KMS-11 (cell line): ENCODE data around the gene SMAD3.
"Not testable (repeated sequence)": the region's sequence is repeated elsewhere in the genome, so short reads cannot be mapped to it uniquely, and the experiment has no call there.

Source experiments
- H2AFZ ChIP-seq: fragments of 200-600 bp; sonication (generic); 2 replicates; pipeline ENCODE4 v1.6.1; 2016; ENCODE audit warnings: antibody characterized with exemption, mixed run types, low read depth
- H3K27ac ChIP-seq: fragments of 200-600 bp; sonication (generic); 2 replicates; pipeline ENCODE4 v1.6.1; 2016; ENCODE audit warnings: mild to moderate bottlenecking, mixed run types
- H3K27me3 ChIP-seq: fragments of 200-600 bp; sonication (generic); 2 replicates; pipeline ENCODE4 v1.6.1; 2017; ENCODE audit warnings: mild to moderate bottlenecking, low read depth, mixed run types, moderate library complexity; ENCODE audit not compliant: insufficient read depth
- H3K36me3 ChIP-seq: fragments of 200-600 bp; sonication (generic); 2 replicates; pipeline ENCODE4 v1.6.1; 2017; ENCODE audit warnings: mild to moderate bottlenecking, mixed run types; ENCODE audit not compliant: insufficient read depth
- H3K4me1 ChIP-seq: fragments of 200-600 bp; sonication (generic); 2 replicates; pipeline ENCODE4 v1.6.1; 2016; ENCODE audit warnings: mild to moderate bottlenecking, low read depth, mixed run types; ENCODE audit not compliant: poor library complexity, severe bottlenecking
- H3K4me2 ChIP-seq: fragments of 200-600 bp; sonication (generic); 2 replicates; pipeline ENCODE4 v1.7.0; 2016; ENCODE audit warnings: mild to moderate bottlenecking, mixed run types
- H3K4me3 ChIP-seq: fragments of 200-600 bp; sonication (generic); IDR thresholded peaks from 2 replicates; pipeline ENCODE4 v1.6.1; 2017; ENCODE audit warnings: low read depth, low read length, mixed read lengths; ENCODE audit not compliant: insufficient read depth
- H3K79me2 ChIP-seq: fragments of 200-600 bp; sonication (generic); 2 replicates; pipeline ENCODE4 v1.6.1; 2016; ENCODE audit warnings: low read depth, mixed run types; ENCODE audit not compliant: insufficient read depth
- H3K9ac ChIP-seq: fragments of 200-600 bp; sonication (generic); 2 replicates; pipeline ENCODE4 v1.6.1; 2016; ENCODE audit warnings: mild to moderate bottlenecking, mixed run types
- H4K20me1 ChIP-seq: fragments of 200-600 bp; sonication (generic); 2 replicates; pipeline ENCODE4 v1.6.1; 2016; ENCODE audit warnings: mild to moderate bottlenecking, mixed run types; ENCODE audit not compliant: insufficient read depth
- CTCF ChIP-seq: fragments of 200-600 bp; sonication (generic); conservative IDR thresholded peaks from 2 replicates; pipeline ENCODE4 v1.6.1; 2017; ENCODE audit warnings: low read depth, mild to moderate bottlenecking, antibody characterized with exemption, low read length, moderate library complexity, mixed read lengths

SMAD3 gene

GRCh38 chr15:67026610-67026967 is 38.8 kb upstream of the SMAD3 start:
- Histone ChIP-seq H4K20me1 (no peaks in the 10 kb centered on the region), H3K27me3 (no peaks in the 10 kb centered on the region), H2AFZ (no peak overlapping the region), H3K4me3 (no peak overlapping the region), H3K4me2 (no peak overlapping the region), H3K36me3 (no peaks in the 10 kb centered on the region), H3K9ac (no peak overlapping the region), H3K4me1 (peaks cover 33% of the 10 kb centered on the region), H3K79me2 (no peaks in the 10 kb centered on the region), H3K27ac (no peak overlapping the region)
- no peak for TF ChIP-seq CTCF

GRCh38 chr15:67028440-67028839 is 37.0 kb upstream of the SMAD3 start:
- not testable (repeated sequence) for H4K20me1 ChIP-seq, H3K4me3 ChIP-seq, H3K9ac ChIP-seq, H3K79me2 ChIP-seq, H3K36me3 ChIP-seq, H2AFZ ChIP-seq, H3K4me2 ChIP-seq, H3K27ac ChIP-seq, H3K27me3 ChIP-seq
- H3K4me1 ChIP-seq: peaks cover 37% of the 10 kb centered on the region

GRCh38 chr15:67030036-67030762 is 35.2 kb upstream of the SMAD3 start:
- H4K20me1 ChIP-seq: no peaks in the 10 kb centered on the region
- H3K4me3 ChIP-seq: no peak overlapping the region
- TF ChIP-seq CTCF: no peak
- H3K27me3 ChIP-seq: no peaks in the 10 kb centered on the region
- peaks cover 32% of the 10 kb centered on the region for H3K4me1 ChIP-seq
- H3K27ac ChIP-seq: no peak overlapping the region
- H3K9ac ChIP-seq: no peak overlapping the region
- no peaks in the 10 kb centered on the region for H3K79me2 ChIP-seq
- H3K4me2 ChIP-seq: no peak overlapping the region
- no peak overlapping the region for H2AFZ ChIP-seq
- no peaks in the 10 kb centered on the region for H3K36me3 ChIP-seq

- Histone ChIP-seq H3K27me3 (no peaks in the 10 kb centered on the region), H3K4me2 (no peak overlapping the region), H3K4me1 (peaks cover 28% of the 10 kb centered on the region), H3K27ac (no peak overlapping the region), H3K79me2 (no peaks in the 10 kb centered on the region), H3K9ac (no peak overlapping the region), H3K36me3 (no peaks in the 10 kb centered on the region), H3K4me3 (no peak overlapping the region), H2AFZ (no peak overlapping the region), H4K20me1 (no peaks in the 10 kb centered on the region)
- no peak for TF ChIP-seq CTCF
These were observed 34.1 kb upstream of the SMAD3 start for GRCh38 chr15:67031331-67031730.

GRCh38 chr15:67032608-67033007 is 32.8 kb upstream of the SMAD3 start:
- Histone ChIP-seq H3K79me2 (no peaks in the 10 kb centered on the region), H2AFZ (no peak overlapping the region), H3K4me3 (no peak overlapping the region), H3K4me1 (peaks cover 41% of the 10 kb centered on the region), H4K20me1 (no peaks in the 10 kb centered on the region), H3K36me3 (no peaks in the 10 kb centered on the region), H3K9ac (no peak overlapping the region), H3K27ac (no peak overlapping the region), H3K27me3 (no peaks in the 10 kb centered on the region), H3K4me2 (no peak overlapping the region)
- no peak for TF ChIP-seq CTCF
